ENCODE results near the gene KIRREL3. TPM values are rescaled to one million over a fixed set of nuclear protein-coding genes. Genes with fewer than 3 reads are reported as not detected.

Gene KIRREL3
- polyA plus RNA-seq, 1 donor (not counting 4 experiments of a cell fraction or from before 2014, with no cell fraction given): 0.04 TPM

DNA sequence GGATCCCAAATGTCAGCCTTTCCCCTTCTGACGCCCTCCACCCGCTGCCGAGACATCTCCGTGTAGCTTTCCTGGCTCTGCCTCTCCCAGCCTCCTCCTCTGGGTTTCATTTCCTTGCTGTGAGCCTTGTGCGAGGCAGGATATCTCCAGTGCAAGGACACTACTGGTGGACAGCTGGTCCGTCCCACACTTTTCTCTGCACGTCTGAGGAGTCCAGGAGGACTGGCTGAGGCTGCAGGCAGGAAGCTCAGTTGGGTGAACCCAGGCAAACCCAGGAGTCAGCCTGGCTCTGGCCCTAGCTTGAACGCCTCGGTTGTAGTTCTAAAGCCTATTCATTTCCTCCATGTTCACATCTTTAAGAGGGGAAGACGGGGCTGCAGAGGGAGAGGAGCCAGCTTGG lies 499.6 kb downstream of the KIRREL3 start:
- Histone ChIP-seq H3K9me1 (ENCODE audit: control insufficient read depth, extremely low read depth, insufficient read depth, low read length) (no peaks in the 10 kb centered on the region), H3K27me3 (ENCODE audit: control insufficient read depth, extremely low read depth, insufficient read depth, low read length) (no peaks in the 10 kb centered on the region), H3K4me3 (ENCODE audit: control insufficient read depth in 2 of 3, extremely low read depth in 1 of 3, insufficient read depth in 2 of 3, low read depth in 1 of 3, low read length in 3 of 3) (no peak overlapping the region), H3K9me3 (ENCODE audit: control insufficient read depth, low read depth, low read length) (no peaks in the 10 kb centered on the region), H3K4me1 (ENCODE audit: control insufficient read depth, extremely low read depth, insufficient read depth, low read length) (peaks cover 18% of the 10 kb centered on the region), H3K27ac (ENCODE audit: control insufficient read depth, insufficient read depth, low read length) (no peak overlapping the region), H3K9ac (ENCODE audit: control insufficient read depth, extremely low read depth, insufficient read depth, low read length) (no peak overlapping the region), H4K20me1 (ENCODE audit: control insufficient read depth, extremely low read depth, insufficient read depth, low read length) (no peaks in the 10 kb centered on the region), H2AFZ (ENCODE audit: control insufficient read depth, low read length) (no peak overlapping the region), H3K79me2 (ENCODE audit: control insufficient read depth, insufficient read depth, low read length) (no peaks in the 10 kb centered on the region), H3K36me3 (ENCODE audit: control insufficient read depth in 2 of 2, extremely low read depth in 1 of 2, insufficient read depth in 2 of 2, low read length in 2 of 2) (no peaks in the 10 kb centered on the region), H3K4me2 (ENCODE audit: control insufficient read depth, extremely low read depth, insufficient read depth, low read depth, low read length) (no peak overlapping the region)
- FAIRE-seq (no peak), DNase-seq (ENCODE audit: low read depth, low spot score) (no peak)
- dilution Hi-C loops (cut with MboI; ENCODE audit: extremely low pct_ligation_motif_present, low sequenced_read_pairs): no loop called here
- TF ChIP-seq CTCF (optimal IDR thresholded peaks at IDR 0.05 in 1 of 3, IDR thresholded peaks at IDR 0.05 in 1 of 3, conservative IDR thresholded peaks at IDR 0.05 in 1 of 3; ENCODE audit: extremely low read depth in 1 of 3, insufficient read depth in 2 of 3, low read length in 3 of 3) (no peak), EZH2 (IDR thresholded peaks at IDR 0.05; ENCODE audit: low read length) (no peak)

DNA sequence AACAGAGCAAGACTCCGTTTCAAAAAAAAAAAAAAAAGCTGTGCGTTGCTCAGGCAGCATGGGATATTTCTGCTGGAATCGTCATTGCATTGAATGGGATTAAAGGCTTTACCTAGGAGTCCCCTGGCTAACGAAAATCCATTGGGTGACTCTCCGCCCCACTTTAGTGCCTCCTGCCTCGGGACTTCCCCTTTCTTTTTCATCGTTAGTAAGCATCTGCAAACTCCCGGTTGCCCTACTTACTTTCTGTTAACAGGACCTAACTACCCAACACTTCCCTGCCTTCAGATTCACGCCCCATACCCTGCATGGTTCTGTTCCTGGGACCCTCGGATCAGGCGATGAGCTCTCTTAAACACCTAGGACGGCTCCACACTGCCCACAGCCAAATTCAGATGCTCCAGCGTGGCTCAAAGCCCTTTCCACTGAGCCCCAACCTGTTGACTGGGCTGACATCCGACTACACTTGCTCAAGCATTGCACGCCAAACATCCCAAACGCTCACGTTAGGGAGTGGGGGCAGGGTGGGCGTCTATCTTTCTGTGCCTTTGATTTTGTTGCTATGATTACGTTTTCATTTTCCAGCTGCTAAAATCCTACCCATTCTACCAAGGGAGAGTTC lies 501.3 kb downstream of the KIRREL3 start:
- no peak for FAIRE-seq
- TF ChIP-seq CTCF (optimal IDR thresholded peaks at IDR 0.05 in 1 of 3, IDR thresholded peaks at IDR 0.05 in 1 of 3, conservative IDR thresholded peaks at IDR 0.05 in 1 of 3; ENCODE audit: extremely low read depth in 1 of 3, insufficient read depth in 2 of 3, low read length in 3 of 3) (no peak), EZH2 (IDR thresholded peaks at IDR 0.05; ENCODE audit: low read length) (no peak)
- H4K20me1 ChIP-seq (ENCODE audit: control insufficient read depth, extremely low read depth, insufficient read depth, low read length): no peaks in the 10 kb centered on the region
- H3K9me1 ChIP-seq (ENCODE audit: control insufficient read depth, extremely low read depth, insufficient read depth, low read length): no peaks in the 10 kb centered on the region
- H3K36me3 ChIP-seq (ENCODE audit: control insufficient read depth in 2 of 2, extremely low read depth in 1 of 2, insufficient read depth in 2 of 2, low read length in 2 of 2): no peaks in the 10 kb centered on the region
- H3K4me2 ChIP-seq (ENCODE audit: control insufficient read depth, extremely low read depth, insufficient read depth, low read depth, low read length): no peak overlapping the region
- no peaks in the 10 kb centered on the region for H3K79me2 ChIP-seq (ENCODE audit: control insufficient read depth, insufficient read depth, low read length)
- dilution Hi-C loops (cut with MboI; ENCODE audit: extremely low pct_ligation_motif_present, low sequenced_read_pairs): no loop called here
- H3K9me3 ChIP-seq (ENCODE audit: control insufficient read depth, low read depth, low read length): no peaks in the 10 kb centered on the region
- H3K27me3 ChIP-seq (ENCODE audit: control insufficient read depth, extremely low read depth, insufficient read depth, low read length): no peaks in the 10 kb centered on the region
- no peak for DNase-seq (ENCODE audit: low read depth, low spot score)
- no peak overlapping the region for H2AFZ ChIP-seq (ENCODE audit: control insufficient read depth, low read length)
- no peak overlapping the region for H3K4me3 ChIP-seq (ENCODE audit: control insufficient read depth in 2 of 3, extremely low read depth in 1 of 3, insufficient read depth in 2 of 3, low read depth in 1 of 3, low read length in 3 of 3)
- no peak overlapping the region for H3K9ac ChIP-seq (ENCODE audit: control insufficient read depth, extremely low read depth, insufficient read depth, low read length)
- H3K4me1 ChIP-seq (ENCODE audit: control insufficient read depth, extremely low read depth, insufficient read depth, low read length): peaks cover 18% of the 10 kb centered on the region
- no peak overlapping the region for H3K27ac ChIP-seq (ENCODE audit: control insufficient read depth, insufficient read depth, low read length)
